ENCODE measurements around the gene ALK.
"Not testable (repeated sequence)": the region's sequence is repeated elsewhere in the genome, so short reads cannot be mapped to it uniquely, and the experiment has no call there.

Gene ALK

DNA sequence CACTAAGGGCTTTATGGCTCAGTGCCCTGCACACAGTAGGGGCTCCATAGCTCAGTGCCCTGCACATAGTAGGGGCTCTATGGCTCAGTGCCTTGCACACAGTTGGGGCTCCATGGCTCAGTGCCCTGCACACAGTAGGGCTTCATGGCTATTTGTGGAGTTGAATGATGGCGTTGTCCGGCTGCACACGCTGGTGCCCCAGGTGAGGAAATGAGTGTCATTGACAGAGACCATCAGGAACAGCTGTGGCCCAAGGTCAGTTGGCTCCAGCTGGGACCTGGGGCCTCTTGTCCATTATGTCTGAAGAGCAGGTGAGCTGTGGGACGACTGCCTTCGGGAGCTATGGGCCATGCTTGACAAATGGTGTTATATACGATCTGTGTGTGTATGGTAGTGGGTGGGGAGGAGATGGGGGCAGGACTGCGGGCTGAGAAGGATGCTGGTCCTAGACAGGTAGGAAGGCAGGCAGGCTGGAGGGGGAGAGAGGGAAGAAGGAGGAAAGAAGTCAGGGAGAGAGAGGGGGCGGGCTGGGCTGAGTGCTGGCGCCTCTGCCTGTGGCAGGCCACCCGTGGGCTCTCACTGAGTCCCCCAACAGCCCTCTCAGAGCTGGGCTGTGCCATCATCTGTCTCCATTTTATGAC, 675.5 kb downstream of the ALK start:
- Mint-ChIP-seq H3K36me3 (ENCODE audit: low read depth) (no peaks in the 10 kb centered on the region), H3K9me3 (no peaks in the 10 kb centered on the region), H3K27me3 (peaks cover 3% of the 10 kb centered on the region), H3K4me3 (no peak overlapping the region), H3K4me1 (no peaks in the 10 kb centered on the region), H3K27ac (no peak overlapping the region)
- ATAC-seq (no peak), DNase-seq (no peak)

DNA sequence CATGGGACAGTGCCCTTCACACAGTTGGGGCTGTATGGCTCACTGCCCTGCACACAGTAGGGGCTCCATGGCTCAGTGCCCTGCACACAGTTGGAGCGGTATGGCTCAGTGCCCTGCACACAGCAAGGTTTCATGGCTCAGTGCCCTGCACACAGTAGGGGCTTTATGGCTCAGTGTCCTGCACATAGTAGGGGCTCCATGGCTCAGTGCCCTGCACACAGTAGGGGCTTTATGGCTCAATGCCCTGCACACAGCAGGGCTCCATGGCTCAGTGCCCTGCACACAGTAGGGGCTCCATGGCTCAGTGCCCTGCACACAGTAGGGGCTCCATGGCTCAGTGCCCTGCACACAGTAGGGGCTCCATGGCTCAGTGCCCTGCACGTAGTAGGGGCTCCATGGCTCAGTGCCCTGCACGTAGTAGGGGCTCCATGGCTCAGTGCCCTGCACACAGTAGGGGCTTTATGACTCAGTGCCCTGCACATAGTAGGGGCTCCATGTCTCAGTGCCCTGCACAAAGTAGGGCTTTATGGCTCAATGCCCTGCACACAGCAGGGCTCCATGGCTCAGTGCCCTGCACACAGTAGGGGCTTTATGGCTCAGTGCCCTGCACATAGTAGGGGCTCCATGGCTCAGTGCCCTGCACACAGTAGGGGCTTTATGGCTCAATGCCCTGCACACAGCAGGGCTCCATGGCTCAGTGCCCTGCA, 676.2 kb downstream of the ALK start:
- not testable (repeated sequence) for ATAC-seq; H3K27ac Mint-ChIP-seq; H3K4me3 Mint-ChIP-seq; H3K9me3 Mint-ChIP-seq; DNase-seq; H3K36me3 Mint-ChIP-seq (ENCODE audit: low read depth); H3K27me3 Mint-ChIP-seq; H3K4me1 Mint-ChIP-seq

- ATAC-seq: no peak
- no peak for DNase-seq
- Mint-ChIP-seq H3K36me3 (ENCODE audit: low read depth) (no peaks in the 10 kb centered on the region), H3K27ac (no peak overlapping the region), H3K27me3 (peaks cover 7% of the 10 kb centered on the region), H3K9me3 (no peaks in the 10 kb centered on the region), H3K4me3 (no peak overlapping the region), H3K4me1 (no peaks in the 10 kb centered on the region)
Measured at GRCh38 chr2:29242621-29243375, 678.6 kb downstream of the ALK start.

DNA sequence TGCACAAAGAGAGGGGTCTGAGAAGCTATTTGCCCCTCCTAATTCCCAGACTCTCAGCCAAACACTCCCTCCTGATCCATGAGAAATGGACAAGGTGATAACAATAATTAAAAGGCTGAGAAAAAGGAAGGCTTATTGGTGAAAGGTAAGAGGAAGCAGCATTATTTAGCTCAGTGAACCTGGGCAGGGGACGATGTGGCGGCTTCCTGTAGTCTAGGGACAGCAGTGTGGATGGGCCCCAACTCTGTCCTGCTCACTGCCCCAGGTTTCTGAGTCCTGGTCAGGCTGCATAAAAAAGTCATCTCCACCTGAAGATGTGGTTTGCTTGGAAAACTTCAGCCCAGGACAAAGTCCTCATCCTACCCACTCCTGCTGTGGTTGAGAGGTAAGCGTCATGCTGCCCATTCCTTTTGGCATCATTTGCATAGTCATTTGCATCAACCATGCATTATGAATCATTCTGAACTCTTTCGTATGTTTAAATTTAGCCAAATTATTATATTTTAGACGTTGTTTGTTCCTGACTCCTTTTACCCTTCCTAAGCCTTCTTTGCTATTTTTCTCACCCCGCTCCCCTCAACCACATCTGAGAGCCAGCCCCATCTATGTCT, 679.3 kb downstream of the ALK start:
- no peaks in the 10 kb centered on the region for H3K36me3 Mint-ChIP-seq (ENCODE audit: low read depth)
- no peak for DNase-seq
- no peak overlapping the region for H3K27ac Mint-ChIP-seq
- H3K9me3 Mint-ChIP-seq: no peaks in the 10 kb centered on the region
- no peaks in the 10 kb centered on the region for H3K4me1 Mint-ChIP-seq
- no peak overlapping the region for H3K4me3 Mint-ChIP-seq
- no peak for ATAC-seq
- peaks cover 9% of the 10 kb centered on the region for H3K27me3 Mint-ChIP-seq

GRCh38 chr2:29241341-29241740, 680.0 kb downstream of the ALK start:
- H3K27me3 Mint-ChIP-seq: peaks cover 14% of the 10 kb centered on the region
- no peak overlapping the region for H3K27ac Mint-ChIP-seq
- H3K9me3 Mint-ChIP-seq: no peaks in the 10 kb centered on the region
- ATAC-seq (no peak), DNase-seq (no peak)
- H3K4me1 Mint-ChIP-seq: no peaks in the 10 kb centered on the region
- no peaks in the 10 kb centered on the region for H3K36me3 Mint-ChIP-seq (ENCODE audit: low read depth)
- H3K4me3 Mint-ChIP-seq: no peak overlapping the region

- H3K4me3 Mint-ChIP-seq: no peak overlapping the region
- H3K36me3 Mint-ChIP-seq (ENCODE audit: low read depth): no peaks in the 10 kb centered on the region
- H3K27me3 Mint-ChIP-seq: peaks cover 14% of the 10 kb centered on the region
- H3K27ac Mint-ChIP-seq: no peak overlapping the region
- DNase-seq (no peak), ATAC-seq (no peak)
- H3K9me3 Mint-ChIP-seq: no peaks in the 10 kb centered on the region
- H3K4me1 Mint-ChIP-seq: no peaks in the 10 kb centered on the region
Measured at GRCh38 chr2:29240601-29241000, 680.8 kb downstream of the ALK start.

- Mint-ChIP-seq H3K27ac (no peak overlapping the region), H3K4me3 (no peak overlapping the region), H3K4me1 (no peaks in the 10 kb centered on the region), H3K36me3 (ENCODE audit: low read depth) (no peaks in the 10 kb centered on the region), H3K27me3 (peaks cover 14% of the 10 kb centered on the region), H3K9me3 (no peaks in the 10 kb centered on the region)
- ATAC-seq (no peak), DNase-seq (no peak)
Measured at GRCh38 chr2:29239209-29239960, 682.0 kb downstream of the ALK start.

DNA sequence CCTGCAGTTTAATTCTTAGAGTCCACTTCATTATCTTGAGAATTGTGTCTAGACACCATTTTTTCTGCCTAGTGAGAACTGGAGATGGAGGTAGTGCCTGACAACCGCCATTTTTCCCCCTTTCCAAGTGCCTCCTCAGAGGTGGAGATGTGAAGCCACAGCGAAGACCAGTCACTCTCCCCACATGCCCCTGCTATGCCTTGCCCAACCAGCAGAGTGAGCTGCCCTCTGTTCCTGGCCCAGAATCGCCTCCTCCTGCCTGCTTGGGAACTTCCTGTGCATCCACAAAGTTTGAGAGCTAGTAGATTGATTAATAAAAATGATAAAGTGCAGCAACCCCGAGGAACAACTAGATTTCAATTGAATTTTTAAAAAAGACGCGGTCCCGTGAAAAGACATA, 682.9 kb downstream of the ALK start:
- H3K4me1 Mint-ChIP-seq: no peaks in the 10 kb centered on the region
- no peak overlapping the region for H3K4me3 Mint-ChIP-seq
- ATAC-seq (no peak), DNase-seq (peak; percentile 10)
- peaks cover 14% of the 10 kb centered on the region for H3K27me3 Mint-ChIP-seq
- H3K9me3 Mint-ChIP-seq: no peaks in the 10 kb centered on the region
- H3K36me3 Mint-ChIP-seq (ENCODE audit: low read depth): no peaks in the 10 kb centered on the region
- H3K27ac Mint-ChIP-seq: no peak overlapping the region

DNA sequence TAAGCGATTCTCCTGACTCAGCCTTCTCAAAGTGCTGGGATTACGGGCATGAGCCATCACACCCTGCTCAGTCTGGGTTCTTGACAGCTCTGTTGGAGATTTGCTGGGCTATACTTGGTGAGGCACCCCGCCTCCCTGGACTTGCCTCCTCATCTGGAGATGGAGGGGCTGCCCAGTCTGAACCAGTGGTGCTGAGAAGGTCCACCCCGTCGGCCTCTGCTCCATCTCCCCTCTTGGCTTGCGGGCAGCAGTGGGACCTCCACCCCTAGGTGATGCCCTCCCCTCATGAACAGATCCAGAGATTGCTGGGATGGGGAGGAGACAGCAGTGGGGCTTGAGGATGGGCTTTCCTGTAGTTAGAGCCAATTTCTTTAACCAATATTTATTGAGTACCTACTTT, 685.3 kb downstream of the ALK start:
- Mint-ChIP-seq H3K27ac (no peak overlapping the region), H3K36me3 (ENCODE audit: low read depth) (no peaks in the 10 kb centered on the region), H3K9me3 (no peaks in the 10 kb centered on the region), H3K27me3 (peaks cover 11% of the 10 kb centered on the region), H3K4me1 (no peaks in the 10 kb centered on the region), H3K4me3 (no peak overlapping the region)
- ATAC-seq: no peak
- no peak for DNase-seq

GRCh38 chr2:29235411-29235810, 686.0 kb downstream of the ALK start:
- no peaks in the 10 kb centered on the region for H3K9me3 Mint-ChIP-seq
- H3K27ac Mint-ChIP-seq: no peak overlapping the region
- ATAC-seq (no peak), DNase-seq (no peak)
- no peak overlapping the region for H3K4me3 Mint-ChIP-seq
- H3K4me1 Mint-ChIP-seq: no peaks in the 10 kb centered on the region
- H3K36me3 Mint-ChIP-seq (ENCODE audit: low read depth): no peaks in the 10 kb centered on the region
- peaks cover 11% of the 10 kb centered on the region for H3K27me3 Mint-ChIP-seq

DNA sequence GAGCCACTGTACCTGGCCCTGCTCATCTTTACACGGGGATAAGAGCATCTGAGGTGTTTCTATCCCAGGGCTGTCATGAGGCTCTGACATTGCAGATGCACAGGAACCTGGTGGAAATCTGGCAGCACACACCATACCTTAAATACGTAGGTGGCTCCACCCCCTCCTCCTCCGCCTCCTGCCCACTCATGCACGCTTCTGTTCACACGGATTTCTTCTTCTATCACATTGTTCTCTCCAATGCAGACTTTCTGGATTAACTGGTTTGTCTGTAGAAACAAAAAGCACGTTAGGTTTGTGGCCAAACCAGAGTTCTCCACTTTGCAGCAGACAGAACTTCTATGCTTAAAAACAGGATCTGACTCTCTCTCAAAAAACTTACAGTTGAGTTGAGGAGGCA, 688.0 kb downstream of the ALK start:
- Mint-ChIP-seq H3K9me3 (no peaks in the 10 kb centered on the region), H3K4me1 (no peaks in the 10 kb centered on the region), H3K27me3 (peaks cover 10% of the 10 kb centered on the region), H3K4me3 (no peak overlapping the region), H3K27ac (no peak overlapping the region), H3K36me3 (ENCODE audit: low read depth) (no peaks in the 10 kb centered on the region)
- ATAC-seq: no peak
- no peak for DNase-seq

DNA sequence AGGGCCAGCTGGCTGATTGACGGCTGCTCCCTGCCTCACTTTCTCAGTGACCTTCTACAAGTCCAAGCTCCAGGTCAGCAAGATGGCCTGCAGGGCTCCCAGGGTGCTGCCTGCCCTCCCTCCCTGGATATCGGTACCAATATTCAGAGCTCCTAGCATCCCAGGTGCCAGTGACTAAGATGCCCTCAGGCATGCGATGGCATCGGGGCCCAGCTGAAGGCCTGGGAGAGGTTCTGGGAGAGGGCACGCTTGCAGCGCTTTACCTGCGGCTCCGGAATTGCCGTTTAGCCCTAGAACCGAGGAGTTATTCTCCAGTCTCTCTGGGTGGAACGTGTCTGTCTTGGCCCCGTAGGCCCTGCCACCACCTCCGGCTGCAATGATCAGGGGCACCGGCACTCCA, 689.3 kb downstream of the ALK start:
- Mint-ChIP-seq H3K4me3 (no peak overlapping the region), H3K36me3 (ENCODE audit: low read depth) (no peaks in the 10 kb centered on the region), H3K27me3 (peaks cover 7% of the 10 kb centered on the region), H3K27ac (no peak overlapping the region), H3K4me1 (no peaks in the 10 kb centered on the region), H3K9me3 (no peaks in the 10 kb centered on the region)
- DNase-seq (no peak), ATAC-seq (no peak)

DNA sequence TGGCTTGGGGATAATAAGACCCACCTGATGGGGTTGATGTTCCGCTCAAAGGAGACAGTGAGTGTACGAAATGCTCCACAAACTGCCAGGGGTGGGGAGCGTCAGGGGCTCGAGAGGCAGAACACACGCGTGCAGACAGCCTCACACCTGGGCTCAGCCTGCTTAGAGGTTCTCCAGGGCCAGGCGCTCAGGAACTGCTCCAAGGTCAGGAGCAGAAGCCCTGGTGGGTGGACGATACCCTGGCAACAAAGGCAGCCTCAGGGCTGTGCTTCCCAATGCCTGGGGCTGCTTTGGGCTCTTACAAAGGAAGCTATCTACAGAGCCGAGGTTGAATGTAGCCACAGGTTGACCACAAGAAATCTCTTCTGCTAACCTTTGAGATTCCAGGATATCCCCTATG, 691.7 kb downstream of the ALK start:
- DNase-seq (no peak), ATAC-seq (no peak)
- Mint-ChIP-seq H3K27ac (no peak overlapping the region), H3K9me3 (no peaks in the 10 kb centered on the region), H3K4me3 (no peak overlapping the region), H3K4me1 (no peaks in the 10 kb centered on the region), H3K27me3 (peaks cover 6% of the 10 kb centered on the region), H3K36me3 (ENCODE audit: low read depth) (no peaks in the 10 kb centered on the region)

GRCh38 chr2:29228947-29229346, 692.4 kb downstream of the ALK start:
- no peak for ATAC-seq
- H3K4me3 Mint-ChIP-seq: no peak overlapping the region
- H3K27ac Mint-ChIP-seq: no peak overlapping the region
- no peaks in the 10 kb centered on the region for H3K9me3 Mint-ChIP-seq
- no peaks in the 10 kb centered on the region for H3K36me3 Mint-ChIP-seq (ENCODE audit: low read depth)
- H3K4me1 Mint-ChIP-seq: no peaks in the 10 kb centered on the region
- H3K27me3 Mint-ChIP-seq: peaks cover 6% of the 10 kb centered on the region
- no peak for DNase-seq
